Central memory CD4-positive, alpha-beta T cell (primary cell): ENCODE measurements around the gene SLC7A1.

Experiments
- DNase-seq: peaks from one replicate; pipeline ENCODE4 v3.0.0; 2022

SLC7A1 gene

GRCh38 chr13:29551214-29551613 is 44.3 kb downstream of the SLC7A1 start:
- no peak for DNase-seq

DNA sequence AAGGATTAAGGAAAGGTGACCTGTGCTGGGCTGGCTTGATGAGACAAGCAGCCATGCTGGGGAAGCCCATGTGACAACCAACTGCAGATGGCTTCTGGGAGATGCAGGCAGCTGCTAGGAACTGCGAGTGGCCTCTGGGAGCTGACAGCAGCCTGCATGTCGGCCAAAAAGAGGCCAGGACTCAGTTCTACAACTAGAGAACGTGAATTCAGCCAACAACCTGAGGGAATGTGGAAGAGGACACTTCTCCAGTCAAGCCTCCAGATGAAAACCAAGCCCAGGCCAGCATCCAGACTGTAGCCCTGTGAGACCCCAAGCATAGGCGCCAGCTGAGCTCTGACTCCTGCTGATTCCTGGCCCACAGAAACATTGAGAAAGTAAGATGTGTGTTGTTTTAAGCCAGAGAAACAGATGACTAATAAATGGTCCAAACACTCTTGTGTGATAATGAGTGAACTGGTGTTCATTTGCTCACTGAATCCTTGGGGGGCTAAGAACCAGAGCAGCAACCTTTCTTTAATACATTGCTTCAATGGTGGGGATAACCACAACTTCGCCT is 45.0 kb downstream of the SLC7A1 start:
- no peak for DNase-seq

- no peak for DNase-seq
These were observed 46.8 kb downstream of the SLC7A1 start for GRCh38 chr13:29548722-29549121.

DNA sequence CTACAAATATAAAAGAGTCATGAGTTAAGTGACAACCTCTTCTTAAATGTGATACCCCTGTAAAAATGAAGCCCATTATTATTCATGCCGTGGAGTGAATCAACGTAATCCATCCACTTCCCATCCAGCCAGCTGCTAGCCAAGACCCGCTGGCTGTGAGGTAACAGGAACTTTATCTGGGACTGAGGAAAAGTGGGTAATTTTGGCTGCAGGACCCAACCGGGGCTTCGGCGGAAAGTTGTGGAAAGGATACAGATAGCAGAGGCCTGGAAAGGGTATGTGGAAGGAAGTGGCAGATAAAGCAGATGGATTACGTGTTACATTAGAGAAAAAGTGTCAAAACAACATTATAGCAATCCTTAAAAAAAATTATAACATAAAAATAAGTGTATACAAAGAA is 48.3 kb downstream of the SLC7A1 start:
- no peak for DNase-seq

GRCh38 chr13:29546662-29547061 is 48.8 kb downstream of the SLC7A1 start:
- no peak for DNase-seq

- DNase-seq, result no peak
These were observed 49.5 kb downstream of the SLC7A1 start for GRCh38 chr13:29545988-29546387.

DNA sequence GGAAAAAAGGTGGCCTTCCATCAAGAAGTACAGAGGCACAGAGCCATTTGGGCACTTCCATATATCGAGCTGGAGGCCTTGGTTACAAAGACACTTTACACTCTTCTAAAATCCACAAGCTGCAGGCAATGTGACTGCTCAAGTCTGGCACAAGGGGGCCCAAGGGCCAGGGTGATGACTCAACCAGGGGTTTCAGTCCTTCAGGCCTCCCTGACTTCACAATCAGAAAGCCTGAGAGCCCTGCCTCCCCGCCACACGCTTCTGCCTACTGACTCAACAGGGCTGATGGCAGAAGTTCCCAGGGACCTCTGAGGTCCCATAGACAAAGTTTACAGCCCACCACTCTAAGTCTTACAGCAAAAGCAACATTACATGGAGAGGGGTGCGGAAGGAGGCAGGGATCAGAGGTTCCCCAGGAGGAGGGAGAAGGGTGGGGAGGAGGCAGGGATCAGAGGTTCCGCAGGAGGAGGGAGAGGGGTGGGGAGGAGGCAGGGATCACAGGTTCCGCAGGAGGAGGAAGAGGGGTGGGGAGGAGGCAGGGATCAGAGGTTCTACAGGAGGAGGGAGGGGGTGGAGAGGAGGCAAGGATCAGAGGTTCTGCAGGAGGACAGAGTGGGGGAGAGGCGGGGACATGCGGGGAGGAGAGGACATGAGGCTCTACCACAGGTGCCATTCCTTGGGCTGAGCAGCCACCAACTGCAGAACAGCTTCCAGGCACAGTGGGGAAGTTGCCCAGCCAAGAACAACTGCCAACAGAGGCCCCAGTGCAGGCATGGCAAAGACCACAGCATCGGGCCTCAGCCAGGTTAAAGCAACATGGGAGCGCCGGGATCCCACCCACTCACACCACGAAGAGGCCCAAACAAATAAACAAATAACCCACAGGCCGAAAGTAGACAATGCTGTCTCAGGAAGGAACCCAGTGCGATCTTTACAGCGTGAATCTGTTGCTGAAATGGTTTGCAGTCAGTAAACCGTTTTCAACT is 52.0 kb downstream of the SLC7A1 start:
- DNase-seq, result no peak

DNA sequence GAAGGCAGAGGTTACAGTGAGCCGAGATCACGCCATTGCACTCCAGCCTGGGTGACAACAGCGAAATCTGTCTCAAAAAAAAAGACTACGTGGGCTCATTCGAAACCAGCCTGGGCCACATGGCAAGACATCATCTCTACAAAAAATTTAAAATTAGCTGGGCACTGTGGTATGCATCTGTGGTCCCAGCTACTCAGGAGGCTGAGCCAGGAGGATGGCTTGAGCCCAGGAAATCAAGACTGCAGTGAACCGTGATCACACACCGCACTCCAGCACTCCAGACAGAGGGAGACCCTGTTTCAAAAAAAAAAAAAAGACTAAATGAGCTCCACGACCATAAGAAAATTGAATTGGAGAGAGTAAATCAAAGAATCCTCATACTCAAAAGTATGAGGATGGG is 53.1 kb downstream of the SLC7A1 start:
- no peak for DNase-seq

- DNase-seq, result no peak
These were observed 54.1 kb downstream of the SLC7A1 start for GRCh38 chr13:29541400-29541799.

DNA sequence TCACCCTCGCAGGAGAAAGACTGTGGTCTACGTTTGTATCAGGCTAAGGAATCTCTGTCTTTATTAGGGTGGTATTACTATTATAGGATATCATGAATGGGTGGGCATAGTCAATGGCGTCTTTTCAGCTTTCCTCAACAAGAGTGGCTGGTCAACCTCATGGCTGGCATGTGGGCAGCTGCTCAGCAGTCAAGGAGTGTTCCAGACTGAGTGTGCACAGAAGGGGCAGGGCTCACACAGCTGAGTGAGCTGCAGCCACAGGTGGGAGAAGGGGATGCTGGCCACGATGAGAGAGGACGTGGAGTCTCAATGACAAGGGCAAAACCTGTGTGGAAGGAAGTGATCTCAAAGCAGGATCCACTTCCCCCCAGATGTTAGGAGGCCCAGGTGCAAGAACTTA is 54.7 kb downstream of the SLC7A1 start:
- no peak for DNase-seq

GRCh38 chr13:29540334-29540733 is 55.2 kb downstream of the SLC7A1 start:
- DNase-seq, result no peak

DNA sequence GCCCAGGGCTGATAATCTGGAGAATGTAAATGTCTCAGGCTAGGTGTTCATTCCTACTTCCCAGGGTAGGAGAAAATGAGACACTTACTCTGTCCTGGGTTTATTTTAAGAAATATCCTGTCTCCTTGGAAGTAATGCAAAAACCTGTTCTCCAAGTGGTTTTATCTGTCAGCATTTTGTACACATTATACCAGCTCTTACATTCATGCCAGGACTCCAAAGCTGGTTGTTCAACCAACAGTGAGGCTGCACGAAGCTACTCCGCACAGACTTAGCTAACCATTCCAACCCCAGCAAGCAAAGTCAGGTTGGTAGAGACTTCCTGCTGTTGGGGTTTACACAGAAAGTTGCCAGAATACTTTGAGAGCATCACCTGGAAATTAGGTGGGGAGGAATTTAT is 55.6 kb downstream of the SLC7A1 start:
- no peak for DNase-seq

GRCh38 chr13:29538652-29539040 is 56.8 kb downstream of the SLC7A1 start:
- DNase-seq, result no peak

DNA sequence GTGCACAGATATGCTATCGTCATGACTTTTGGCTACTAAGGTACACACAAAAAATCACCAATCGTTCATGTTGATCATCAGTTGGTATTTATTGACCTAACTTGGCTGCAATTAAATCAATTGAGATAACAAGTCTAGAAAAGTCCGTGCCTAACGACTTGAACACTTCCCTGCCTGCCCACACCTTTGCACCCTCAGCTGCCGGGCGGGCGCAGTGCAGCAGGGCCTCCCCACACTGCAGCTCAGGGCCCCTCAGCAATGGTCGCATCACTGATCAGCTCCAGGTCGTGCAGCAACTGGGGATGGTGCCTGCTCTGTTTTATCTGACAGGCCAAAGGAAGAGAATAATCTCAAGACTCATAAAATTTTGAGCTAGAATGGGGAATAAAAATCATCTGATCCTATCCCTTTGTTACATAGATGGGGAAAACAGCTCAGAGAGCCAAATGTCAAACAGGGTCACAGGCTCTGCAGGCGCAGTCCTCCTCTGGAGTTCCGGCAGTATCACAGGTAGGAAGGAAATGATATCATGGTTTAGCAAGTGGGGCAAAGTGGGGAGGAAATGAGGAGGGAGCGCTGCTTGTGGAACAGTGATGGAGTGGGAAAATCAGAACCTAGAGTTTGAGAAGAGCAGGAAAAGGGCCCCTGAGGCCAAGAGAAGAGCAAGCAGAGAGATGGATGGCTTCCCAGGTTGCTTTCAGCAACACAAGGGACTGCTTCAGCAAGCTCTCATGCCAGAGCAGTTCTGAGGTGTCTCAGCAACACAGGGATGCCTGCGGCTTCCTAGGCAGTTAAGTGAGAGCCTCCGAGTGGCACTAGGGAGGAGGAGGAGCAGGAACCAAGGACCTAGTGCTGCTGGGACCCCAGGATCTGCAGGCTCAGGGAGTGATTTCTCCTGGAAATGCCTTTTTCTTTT is 57.5 kb downstream of the SLC7A1 start:
- DNase-seq, result no peak

- DNase-seq, result no peak
These were observed 58.6 kb downstream of the SLC7A1 start for GRCh38 chr13:29536853-29537252.

DNA sequence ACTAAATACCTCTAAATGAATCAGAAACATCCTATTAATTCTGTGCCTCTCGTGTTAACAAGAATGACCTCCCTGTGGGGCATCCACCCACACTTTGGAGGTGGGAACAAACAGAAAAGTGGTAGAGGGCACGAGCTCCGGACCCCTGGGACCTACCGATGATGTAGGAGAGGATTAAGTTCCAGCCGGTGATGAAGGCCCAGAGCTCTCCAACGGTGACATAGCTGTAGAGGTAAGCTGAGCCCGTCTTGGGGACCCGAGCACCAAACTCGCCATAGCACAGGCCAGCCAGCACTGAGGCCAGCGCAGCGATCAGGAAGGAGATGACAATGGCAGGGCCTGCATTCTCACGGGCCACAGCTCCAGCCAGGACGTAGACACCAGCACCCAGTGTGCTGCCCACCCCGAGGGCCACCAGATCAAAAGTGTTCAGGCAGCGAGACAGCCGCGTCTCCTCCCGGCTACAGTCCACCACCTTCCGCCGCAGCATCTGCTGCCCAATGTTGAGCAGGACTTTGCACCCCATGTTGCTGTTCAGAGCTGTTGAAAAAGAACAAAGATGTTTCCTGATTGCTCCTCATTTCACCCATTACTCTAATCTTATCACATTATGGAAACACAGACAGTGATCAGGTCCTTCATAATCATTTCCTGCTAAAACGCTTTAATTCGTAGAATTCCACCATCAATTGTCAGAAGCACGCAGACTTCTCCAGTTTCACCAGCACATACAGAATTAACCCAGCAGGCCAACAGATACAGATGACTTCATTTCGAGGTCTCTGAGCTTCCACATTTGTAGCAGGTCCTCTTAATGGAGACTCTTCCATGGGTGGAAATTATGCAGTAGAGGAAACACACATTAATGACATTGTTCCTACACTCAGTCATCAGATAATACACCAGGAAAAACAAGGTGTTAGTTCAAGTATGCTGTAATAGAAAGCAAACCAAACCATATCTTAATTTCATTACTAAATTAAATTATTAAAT is 59.5 kb downstream of the SLC7A1 start:
- no peak for DNase-seq

DNA sequence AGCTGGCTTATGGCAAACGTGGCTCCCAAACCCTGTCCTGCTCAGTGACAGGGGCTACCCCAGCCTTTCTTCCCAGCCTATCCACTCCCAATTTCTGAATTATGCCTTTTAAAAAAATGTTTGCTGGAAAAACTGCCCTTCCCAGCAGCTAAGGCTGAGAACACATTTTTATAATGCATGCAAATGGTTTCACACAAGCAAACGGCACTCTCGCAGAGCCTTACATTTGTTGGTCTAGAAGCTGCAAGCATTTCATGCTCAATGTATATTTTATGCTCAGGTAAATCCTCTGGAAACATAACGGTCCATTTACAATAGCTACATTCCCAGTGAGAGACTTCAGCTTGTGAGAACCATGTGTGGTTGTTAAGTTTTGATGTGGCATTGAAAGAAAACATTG is 61.4 kb downstream of the SLC7A1 start:
- no peak for DNase-seq

GRCh38 chr13:29532821-29533220 is 62.7 kb downstream of the SLC7A1 start:
- no peak for DNase-seq

- no peak for DNase-seq
These were observed 63.4 kb downstream of the SLC7A1 start for GRCh38 chr13:29532116-29532515.

DNA sequence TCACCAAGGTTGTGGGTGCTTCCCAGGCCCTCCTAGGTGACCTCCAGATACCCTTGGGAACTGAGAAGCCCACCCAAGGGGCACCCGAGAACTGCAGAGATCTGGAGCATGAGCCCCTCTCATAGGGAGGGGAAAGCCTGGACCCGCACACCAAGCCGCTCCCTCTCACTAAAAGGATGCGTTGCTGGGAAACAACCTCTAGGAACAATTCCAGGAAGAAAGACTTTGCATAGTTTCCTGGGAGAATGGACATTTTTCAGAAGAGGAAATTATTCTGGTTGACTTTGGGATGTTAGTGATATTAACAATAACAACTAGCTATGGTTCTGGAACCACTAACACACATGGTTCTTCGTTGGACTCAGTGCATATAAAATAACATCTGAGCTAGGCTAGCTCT is 64.6 kb downstream of the SLC7A1 start:
- DNase-seq, result no peak

DNA sequence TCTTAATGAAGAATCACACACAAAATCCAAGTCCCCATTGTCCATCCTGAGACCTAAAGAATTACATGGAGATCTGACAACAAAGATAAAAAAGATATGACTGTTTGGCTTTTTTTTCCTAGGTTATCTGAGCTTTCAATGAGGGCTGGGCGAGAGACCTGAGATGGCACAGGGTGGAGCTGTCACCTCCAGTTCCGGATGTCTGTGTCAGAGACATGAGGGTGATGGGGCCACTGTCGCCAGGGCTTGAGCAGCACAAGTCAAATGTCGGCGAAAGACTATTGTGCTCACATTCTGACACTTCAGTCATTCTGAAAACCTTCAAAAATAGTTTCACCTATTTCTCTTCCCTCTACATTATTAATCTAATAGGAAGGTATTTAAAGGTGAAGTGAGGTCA is 65.7 kb downstream of the SLC7A1 start:
- DNase-seq, result no peak

- no peak for DNase-seq
These were observed 67.6 kb downstream of the SLC7A1 start for GRCh38 chr13:29527916-29528315.
